T47D (cell line): ENCODE measurements around the gene ANO3.

Experiments used
- DNase-seq, 2 experiments: peaks; one replicate each; pipeline versions ENCODE4 v3.0.0 to v3.0.0-alpha.2; 2011 to 2012; ENCODE audit warnings: low read depth in 1 of 2, low spot score in 1 of 2
- JUND ChIP-seq: IDR thresholded peaks from 2 replicates; pipeline ENCODE4 v1.6.1; 2012; ENCODE audit warnings: low read depth
- in situ Hi-C: cut with HindIII; loops from 2 replicates; pipeline ENCODE4 v1.10.0; 2016; ENCODE audit warnings: low sequenced_read_pairs, low pct_unique_long_range_greater_than_20kb

ANO3 gene

DNA sequence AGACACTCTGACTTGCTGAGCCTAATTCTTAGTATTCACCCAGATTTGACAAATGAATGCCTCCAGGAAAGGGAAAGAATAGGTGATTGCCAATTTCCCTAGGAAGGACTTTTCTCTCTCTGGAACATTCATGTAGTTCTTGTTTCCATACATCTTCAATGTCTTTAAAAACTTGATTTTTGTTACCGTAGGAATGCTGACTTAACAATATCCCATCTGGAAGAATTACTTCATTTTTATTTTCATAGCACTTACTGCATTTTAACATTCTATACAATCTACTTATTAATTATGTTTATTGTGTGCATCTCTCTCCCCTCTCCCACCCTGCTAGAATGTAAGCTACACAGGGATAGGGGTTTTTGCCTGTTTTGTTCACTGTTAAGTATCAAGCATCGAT, 323.4 kb downstream of the ANO3 start:
- no peak for TF ChIP-seq JUND
- no peak for DNase-seq
- in situ Hi-C loops = no loop called here

GRCh38 chr11:26662916-26663315, 331.0 kb downstream of the ANO3 start:
- no peak for TF ChIP-seq JUND
- no peak for DNase-seq
- in situ Hi-C loops = no loop called here

DNA sequence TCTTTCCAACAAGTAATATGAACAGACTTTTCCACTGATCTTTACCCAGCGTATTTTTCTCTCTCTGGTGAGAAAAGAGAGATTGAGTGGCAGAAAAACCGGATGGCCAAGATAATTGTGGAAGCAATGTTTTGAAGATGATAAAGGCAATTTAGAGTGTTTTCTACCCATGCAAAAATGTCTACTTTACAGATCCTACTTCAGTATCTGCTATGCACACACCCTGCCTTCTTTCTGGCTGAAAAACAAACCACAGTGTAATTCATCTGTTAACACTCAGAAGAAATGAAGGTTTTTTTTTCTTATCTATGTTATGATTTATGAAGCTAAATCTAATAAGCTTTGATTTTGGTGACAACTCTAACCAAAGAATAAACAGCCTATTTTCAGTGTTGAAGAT, 333.1 kb downstream of the ANO3 start:
- in situ Hi-C loops = no loop called here
- TF ChIP-seq JUND = no peak
- no peak for DNase-seq

DNA sequence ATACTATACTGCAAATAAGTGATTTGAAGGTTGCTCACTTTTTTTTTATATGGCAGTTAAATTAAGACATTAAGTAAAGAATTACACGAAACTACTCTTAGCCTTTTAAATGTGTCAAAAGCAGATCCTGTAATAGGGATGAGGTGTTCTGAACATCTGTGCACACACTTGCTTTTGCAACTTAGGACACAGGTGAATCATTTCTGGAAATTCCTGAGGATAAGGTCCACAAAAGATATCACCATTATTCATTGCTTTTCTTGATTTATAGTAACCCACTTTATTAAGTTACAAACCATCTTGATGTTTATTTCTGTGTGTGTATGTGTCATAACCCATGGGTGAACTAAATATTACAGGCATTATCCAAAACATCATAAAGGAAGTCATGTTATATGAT, 334.0 kb downstream of the ANO3 start:
- no peak for TF ChIP-seq JUND
- in situ Hi-C loops = no loop called here

DNA sequence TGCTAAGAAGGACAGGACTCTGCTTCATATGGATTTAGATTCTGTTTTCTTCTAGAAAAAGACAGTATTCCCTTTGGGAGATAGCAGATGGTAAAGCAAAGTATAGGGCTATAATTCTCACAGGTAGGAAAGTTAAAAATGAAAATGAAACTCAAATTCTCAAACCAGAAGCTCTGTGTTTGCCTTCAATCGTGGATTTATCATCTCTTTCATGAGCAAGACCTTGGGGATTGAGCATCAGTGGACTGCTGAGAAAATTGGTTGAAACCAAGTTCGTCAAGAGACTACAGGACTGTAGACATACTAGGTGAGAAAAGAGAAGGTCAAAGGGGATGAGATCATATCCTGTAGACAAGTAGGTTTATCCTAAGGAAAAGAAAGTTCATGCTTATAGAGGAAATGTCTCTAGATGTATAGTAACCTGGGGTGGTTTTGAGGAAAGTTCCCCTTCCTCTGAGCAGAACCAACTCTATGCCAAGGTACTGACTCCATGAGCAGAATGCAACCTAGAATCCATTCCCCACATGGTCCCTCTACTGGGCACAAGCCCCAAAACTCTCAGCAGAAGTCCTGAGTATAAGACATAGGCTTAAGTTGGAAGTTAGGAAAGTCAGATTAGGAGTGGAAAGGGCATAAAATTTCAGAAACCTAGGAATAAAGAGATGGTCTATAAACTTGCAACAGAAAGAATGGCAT, 343.5 kb downstream of the ANO3 start:
- in situ Hi-C loops = no loop called here
- no peak for TF ChIP-seq JUND

More for the DNA sequence above, 334.0 kb downstream of the ANO3 start:
- no peak for DNase-seq

DNA sequence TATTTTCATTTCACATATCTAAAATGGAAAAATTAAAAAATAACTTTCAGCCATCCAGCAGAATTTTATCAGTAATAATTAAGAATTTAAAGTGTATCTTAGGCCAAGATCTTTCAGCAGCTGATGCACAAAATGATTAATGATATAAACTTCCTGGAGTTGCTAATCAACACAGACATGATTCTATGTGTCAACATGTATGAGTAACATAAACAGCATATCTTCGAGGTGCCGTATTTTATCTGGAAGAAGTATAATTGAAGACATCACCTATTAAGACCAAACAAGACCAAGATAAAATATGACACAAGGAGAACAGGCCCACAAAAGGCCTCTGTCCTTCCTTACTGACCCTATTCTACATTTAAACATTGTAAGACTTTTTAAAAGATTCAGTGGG, 344.7 kb downstream of the ANO3 start:
- in situ Hi-C loops = no loop called here
- DNase-seq = no peak
- no peak for TF ChIP-seq JUND

More for the DNA sequence above, 343.5 kb downstream of the ANO3 start:
- DNase-seq = no peak

- in situ Hi-C loops = no loop called here
- peak in 1 of 2 experiments; percentile 61 for DNase-seq
- no peak for TF ChIP-seq JUND
These were observed 345.6 kb downstream of the ANO3 start for GRCh38 chr11:26677566-26677965.

DNA sequence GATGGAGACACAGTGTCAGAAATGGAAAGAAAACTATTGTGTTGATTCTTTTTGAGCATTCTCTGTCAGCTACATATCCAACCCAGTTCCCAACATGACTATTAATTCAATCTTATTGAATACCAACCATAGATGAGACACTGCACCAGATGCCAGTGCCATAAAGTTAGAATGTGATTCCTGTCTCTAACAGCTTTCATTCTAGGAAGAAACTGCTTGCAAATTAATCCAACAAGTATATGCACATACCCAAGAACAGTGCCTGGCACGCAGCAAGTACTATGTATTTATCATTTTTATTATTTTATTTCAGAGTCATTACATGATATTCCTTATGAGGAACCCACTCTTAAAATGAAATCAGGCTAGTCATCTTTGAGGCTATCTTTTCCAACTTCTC, 355.4 kb downstream of the ANO3 start:
- no peak for TF ChIP-seq JUND
- in situ Hi-C loops = no loop called here
- no peak for DNase-seq

DNA sequence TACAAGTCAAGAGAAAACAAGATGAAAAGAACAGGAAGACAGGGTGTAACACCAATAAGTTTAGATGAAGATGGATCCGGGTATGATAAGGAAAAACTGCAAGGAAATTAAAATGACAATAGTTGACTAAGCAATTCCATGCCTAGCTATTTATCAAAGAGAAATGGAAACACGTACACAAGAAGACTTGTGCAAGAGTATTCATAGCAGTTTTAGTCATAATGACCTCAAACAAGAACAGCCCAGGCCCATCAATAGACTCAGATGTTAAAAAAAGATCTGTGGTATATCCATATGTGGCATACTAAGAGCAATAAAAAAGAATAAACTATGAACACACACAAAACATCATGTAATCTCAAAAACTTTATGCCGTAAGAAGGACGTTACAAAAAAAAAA, 356.8 kb downstream of the ANO3 start:
- in situ Hi-C loops = no loop called here
- DNase-seq = no peak
- TF ChIP-seq JUND = no peak

- in situ Hi-C loops = no loop called here
- peak; percentile 8; the same call in 1 of the 2 replicates for TF ChIP-seq JUND
- DNase-seq = peak in 1 of 2 experiments; percentile 48
These were observed 364.4 kb downstream of the ANO3 start for GRCh38 chr11:26696330-26696729.

DNA sequence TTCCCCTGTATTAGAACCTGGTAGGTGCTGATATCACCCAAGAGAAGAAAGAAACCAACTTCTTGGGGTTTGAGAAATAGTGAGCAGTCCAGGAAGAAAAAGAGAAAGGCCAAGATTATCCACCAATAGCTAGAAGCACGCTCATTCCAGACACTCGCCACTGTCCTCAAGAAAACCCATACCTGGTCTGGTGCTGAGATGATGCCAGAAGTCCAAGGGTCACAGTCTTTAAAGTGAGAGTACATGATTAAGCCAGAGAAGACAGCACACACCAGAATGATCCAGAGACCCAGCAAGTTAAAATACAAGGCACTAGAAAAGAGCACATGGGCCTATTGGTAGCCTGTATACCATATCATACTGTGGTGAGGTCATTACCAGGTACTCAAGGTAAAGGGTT, 366.3 kb downstream of the ANO3 start:
- no peak for TF ChIP-seq JUND
- no peak for DNase-seq
- in situ Hi-C loops = no loop called here

GRCh38 chr11:26700574-26701235, 368.8 kb downstream of the ANO3 start:
- in situ Hi-C loops = no loop called here
- TF ChIP-seq JUND = no peak
- DNase-seq = no peak

DNA sequence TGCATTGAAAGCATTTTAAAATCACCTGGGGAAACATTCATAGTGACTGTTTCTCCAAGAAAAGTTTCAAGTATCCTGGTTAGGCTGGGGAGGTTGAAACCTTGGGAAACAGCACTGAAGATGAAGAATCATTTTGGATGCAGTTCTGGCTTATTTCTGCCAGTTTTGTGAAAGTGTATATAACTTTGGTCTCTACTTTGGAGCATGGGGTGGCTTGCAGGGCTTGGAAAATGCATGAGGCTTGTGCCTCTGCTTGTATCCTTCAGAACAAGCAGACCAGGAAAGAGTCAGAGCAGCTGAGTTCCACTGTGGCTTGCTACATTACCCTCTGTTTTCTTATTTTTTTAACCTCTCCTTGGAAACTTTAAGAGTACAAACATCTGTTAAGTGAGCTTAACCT, 370.5 kb downstream of the ANO3 start:
- in situ Hi-C loops = no loop called here
- no peak for DNase-seq
- no peak for TF ChIP-seq JUND
